Measurements from ENCODE around the gene ERBB4. TPM values are rescaled to one million over a fixed set of nuclear protein-coding genes. Genes with fewer than 3 reads are reported as not detected.
"Not testable (repeated sequence)": the region's sequence is repeated elsewhere in the genome, so short reads cannot be mapped to it uniquely, and the experiment has no call there.

The ERBB4 gene
- total RNA-seq, 1 donor from 2014 or later, result 10.2 TPM

DNA sequence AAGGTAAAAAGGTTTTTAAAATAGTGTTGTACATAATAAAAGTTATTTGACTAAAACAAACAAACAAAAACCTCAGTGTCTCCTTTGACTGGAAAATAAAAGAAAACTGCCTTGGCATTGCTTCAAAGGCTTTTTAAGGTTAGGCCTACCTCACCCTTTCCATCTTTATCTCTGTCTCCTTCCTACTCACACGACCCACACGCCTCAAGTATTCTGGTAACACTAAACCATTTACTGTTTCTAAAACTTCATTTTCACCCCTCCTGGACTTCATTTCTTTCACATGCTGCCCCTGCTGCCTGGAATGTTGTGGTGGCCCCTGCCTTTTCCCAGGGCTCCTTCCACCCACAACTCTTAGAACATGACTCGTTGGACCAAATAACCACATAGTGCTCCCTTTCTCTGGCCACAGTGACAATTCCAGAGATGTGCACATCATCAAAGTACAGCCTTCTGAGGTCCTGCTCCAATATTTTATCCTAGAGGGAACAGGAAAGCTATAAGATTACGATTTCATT, 54.0 kb downstream of the ERBB4 start:
- H3K27ac Mint-ChIP-seq (ENCODE audit: unreplicated experiment), result peak overlapping the region; percentile 74
- H3K9me3 Mint-ChIP-seq, result no peaks in the 10 kb centered on the region

DNA sequence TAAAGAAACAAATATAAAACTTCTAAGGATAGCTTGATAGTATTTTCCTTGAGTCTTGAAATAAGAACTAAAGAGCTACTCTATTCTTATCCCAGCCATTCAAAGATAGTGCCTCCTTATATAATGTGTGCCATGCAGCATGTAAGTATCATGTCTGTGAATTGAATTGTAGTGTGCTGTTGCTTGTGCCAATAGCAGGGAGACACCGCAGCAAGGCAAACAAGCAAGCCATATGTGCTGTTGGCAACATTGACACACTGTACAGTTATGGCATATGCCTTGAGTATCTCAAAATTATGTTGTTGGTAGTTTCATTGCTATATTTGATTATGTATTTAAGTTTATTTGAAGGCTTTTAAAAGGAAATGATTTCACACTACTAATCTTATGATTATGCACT, 58.2 kb downstream of the ERBB4 start:
- Mint-ChIP-seq H3K27ac (ENCODE audit: unreplicated experiment) (no peak overlapping the region), H3K4me1 (peaks cover 5% of the 10 kb centered on the region), H3K9me3 (no peaks in the 10 kb centered on the region), H3K27me3 (ENCODE audit: low read depth) (no peaks in the 10 kb centered on the region), H3K36me3 (ENCODE audit: low read depth) (no peaks in the 10 kb centered on the region), H3K4me3 (no peak overlapping the region)
- TF ChIP-seq, protein P1, sequence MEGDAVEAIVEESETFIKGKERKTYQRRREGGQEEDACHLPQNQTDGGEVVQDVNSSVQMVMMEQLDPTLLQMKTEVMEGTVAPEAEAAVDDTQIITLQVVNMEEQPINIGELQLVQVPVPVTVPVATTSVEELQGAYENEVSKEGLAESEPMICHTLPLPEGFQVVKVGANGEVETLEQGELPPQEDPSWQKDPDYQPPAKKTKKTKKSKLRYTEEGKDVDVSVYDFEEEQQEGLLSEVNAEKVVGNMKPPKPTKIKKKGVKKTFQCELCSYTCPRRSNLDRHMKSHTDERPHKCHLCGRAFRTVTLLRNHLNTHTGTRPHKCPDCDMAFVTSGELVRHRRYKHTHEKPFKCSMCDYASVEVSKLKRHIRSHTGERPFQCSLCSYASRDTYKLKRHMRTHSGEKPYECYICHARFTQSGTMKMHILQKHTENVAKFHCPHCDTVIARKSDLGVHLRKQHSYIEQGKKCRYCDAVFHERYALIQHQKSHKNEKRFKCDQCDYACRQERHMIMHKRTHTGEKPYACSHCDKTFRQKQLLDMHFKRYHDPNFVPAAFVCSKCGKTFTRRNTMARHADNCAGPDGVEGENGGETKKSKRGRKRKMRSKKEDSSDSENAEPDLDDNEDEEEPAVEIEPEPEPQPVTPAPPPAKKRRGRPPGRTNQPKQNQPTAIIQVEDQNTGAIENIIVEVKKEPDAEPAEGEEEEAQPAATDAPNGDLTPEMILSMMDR (conservative IDR thresholded peaks at IDR 0.05), result no peak
- no peak for DNase-seq (ENCODE audit: low read depth, low spot score)

More for the DNA sequence above, 54.0 kb downstream of the ERBB4 start:
- no peak for DNase-seq (ENCODE audit: low read depth, low spot score)
- TF ChIP-seq, protein P1 (conservative IDR thresholded peaks at IDR 0.05), result no peak
- Mint-ChIP-seq H3K4me1 (peaks cover 5% of the 10 kb centered on the region), H3K4me3 (no peak overlapping the region), H3K27me3 (ENCODE audit: low read depth) (no peaks in the 10 kb centered on the region), H3K36me3 (ENCODE audit: low read depth) (no peaks in the 10 kb centered on the region)

DNA sequence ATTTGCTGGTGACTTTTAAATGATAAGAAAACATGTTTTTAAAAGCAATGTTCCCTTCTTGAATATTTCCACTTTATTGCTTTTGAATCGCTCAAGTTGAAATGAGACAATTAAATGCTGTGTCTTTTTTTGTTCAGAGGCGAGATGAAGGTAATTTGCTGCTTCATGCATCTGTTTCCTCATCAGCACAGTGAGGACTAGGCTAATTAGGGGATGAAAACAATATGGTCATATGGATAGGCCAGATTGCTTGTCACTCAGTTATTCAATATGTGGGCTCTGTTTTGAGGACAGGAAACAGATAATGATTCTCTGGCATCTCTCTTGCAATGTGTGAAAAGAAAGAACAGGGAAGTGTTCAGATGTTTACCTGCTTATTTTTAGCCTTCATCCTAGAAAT, 61.0 kb downstream of the ERBB4 start:
- Mint-ChIP-seq H3K4me3 (no peak overlapping the region), H3K9me3 (no peaks in the 10 kb centered on the region), H3K27ac (ENCODE audit: unreplicated experiment) (no peak overlapping the region), H3K4me1 (no peaks in the 10 kb centered on the region), H3K36me3 (ENCODE audit: low read depth) (no peaks in the 10 kb centered on the region), H3K27me3 (ENCODE audit: low read depth) (no peaks in the 10 kb centered on the region)
- DNase-seq (ENCODE audit: low read depth, low spot score), result no peak
- TF ChIP-seq, protein P1 (conservative IDR thresholded peaks at IDR 0.05), result no peak

DNA sequence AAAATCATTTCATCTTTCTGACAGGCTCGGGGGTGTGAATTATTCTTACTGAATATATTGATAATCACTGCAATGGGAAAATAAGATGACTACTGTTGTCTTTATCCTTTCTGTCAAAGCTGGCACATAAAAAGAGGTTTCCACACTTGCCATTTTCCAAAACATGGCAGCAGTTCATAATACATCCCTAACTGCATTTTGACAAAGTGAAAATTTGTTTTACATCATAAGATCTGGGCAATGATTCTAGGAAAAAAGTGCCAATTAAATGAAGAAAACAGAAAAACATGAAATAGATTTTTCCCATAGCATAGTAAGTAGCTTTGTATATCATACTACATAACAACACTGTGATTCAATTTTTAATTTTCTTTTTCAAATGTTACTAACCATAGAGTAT, 65.4 kb downstream of the ERBB4 start:
- Mint-ChIP-seq H3K9me3 (no peaks in the 10 kb centered on the region), H3K27ac (ENCODE audit: unreplicated experiment) (no peak overlapping the region), H3K36me3 (ENCODE audit: low read depth) (no peaks in the 10 kb centered on the region), H3K4me3 (no peak overlapping the region), H3K4me1 (no peaks in the 10 kb centered on the region), H3K27me3 (ENCODE audit: low read depth) (no peaks in the 10 kb centered on the region)
- TF ChIP-seq, protein P1 (conservative IDR thresholded peaks at IDR 0.05), result no peak
- no peak for DNase-seq (ENCODE audit: low read depth, low spot score)

DNA sequence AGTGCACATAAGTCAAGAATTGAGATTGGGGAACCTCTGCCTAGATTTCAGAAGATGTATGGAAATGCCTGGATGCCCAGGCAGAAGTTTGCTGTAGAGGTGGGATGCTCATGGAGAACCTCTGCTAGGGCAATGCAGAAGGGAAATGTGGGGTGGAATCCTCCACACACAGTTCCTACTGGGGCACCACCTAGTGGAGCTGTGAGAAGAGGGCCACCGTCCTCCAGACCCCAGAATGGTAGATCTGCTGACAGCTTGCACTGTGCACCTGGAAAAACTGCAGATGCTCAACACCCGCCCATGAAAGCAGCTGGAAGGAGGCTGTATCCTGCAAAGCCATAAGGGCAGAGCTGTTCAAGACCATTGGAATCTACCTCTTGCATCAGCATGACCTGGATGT, 71.1 kb downstream of the ERBB4 start:
- H3K27me3 Mint-ChIP-seq (ENCODE audit: low read depth); H3K27ac Mint-ChIP-seq (ENCODE audit: unreplicated experiment); H3K36me3 Mint-ChIP-seq (ENCODE audit: low read depth); DNase-seq (ENCODE audit: low read depth, low spot score); H3K4me3 Mint-ChIP-seq; H3K9me3 Mint-ChIP-seq; H3K4me1 Mint-ChIP-seq: not testable (repeated sequence)

DNA sequence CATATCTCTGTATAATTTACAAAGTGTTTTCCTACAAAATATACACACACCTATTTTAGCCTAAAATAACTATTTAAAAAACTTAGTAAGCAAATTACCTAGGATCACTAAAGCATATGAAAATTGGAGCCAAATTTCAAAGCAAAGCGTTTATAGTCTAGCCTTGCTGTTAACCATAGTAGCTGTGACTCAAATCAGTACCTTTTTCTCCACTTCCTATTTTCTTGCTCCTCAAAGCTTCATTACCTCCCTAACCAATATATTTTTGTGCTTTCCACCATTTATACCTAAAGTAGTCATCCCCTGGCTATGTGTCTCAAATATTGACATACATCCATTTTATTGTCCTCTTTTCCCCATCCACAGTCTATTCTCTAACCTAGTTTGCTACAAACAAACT, 73.1 kb downstream of the ERBB4 start:
- H3K4me1 Mint-ChIP-seq, result no peaks in the 10 kb centered on the region
- TF ChIP-seq, protein P1 (conservative IDR thresholded peaks at IDR 0.05), result no peak
- no peaks in the 10 kb centered on the region for H3K27me3 Mint-ChIP-seq (ENCODE audit: low read depth)
- no peak overlapping the region for H3K4me3 Mint-ChIP-seq
- H3K36me3 Mint-ChIP-seq (ENCODE audit: low read depth), result peaks cover 17% of the 10 kb centered on the region
- peaks cover 15% of the 10 kb centered on the region for H3K9me3 Mint-ChIP-seq
- no peak for DNase-seq (ENCODE audit: low read depth, low spot score)
- H3K27ac Mint-ChIP-seq (ENCODE audit: unreplicated experiment), result no peak overlapping the region

DNA sequence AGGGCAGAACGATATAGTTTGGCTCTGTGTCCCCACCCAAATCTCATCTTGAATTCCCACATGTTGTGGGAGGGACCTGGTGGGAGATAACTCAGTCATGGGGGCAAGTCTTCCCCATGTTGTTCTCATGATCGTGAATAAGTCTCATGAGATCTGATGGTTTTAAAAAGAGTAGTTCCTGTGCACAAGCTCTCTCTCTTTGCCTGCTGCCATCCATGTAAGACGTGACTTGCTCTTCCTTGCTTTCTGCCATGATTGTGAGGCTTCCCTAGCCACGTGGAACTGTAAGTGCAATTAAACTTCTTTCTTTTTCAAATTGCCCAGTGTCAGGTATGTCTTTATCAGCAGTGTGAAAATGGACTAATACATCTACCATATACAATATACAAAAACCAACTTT, 76.9 kb downstream of the ERBB4 start:
- not testable (repeated sequence) for H3K4me1 Mint-ChIP-seq; DNase-seq (ENCODE audit: low read depth, low spot score); H3K4me3 Mint-ChIP-seq; H3K27ac Mint-ChIP-seq (ENCODE audit: unreplicated experiment); H3K27me3 Mint-ChIP-seq (ENCODE audit: low read depth)
- Mint-ChIP-seq H3K9me3 (peaks cover 22% of the 10 kb centered on the region), H3K36me3 (ENCODE audit: low read depth) (peaks cover 26% of the 10 kb centered on the region)
